Measurements from ENCODE around the gene GALK2.

Gene GALK2

DNA sequence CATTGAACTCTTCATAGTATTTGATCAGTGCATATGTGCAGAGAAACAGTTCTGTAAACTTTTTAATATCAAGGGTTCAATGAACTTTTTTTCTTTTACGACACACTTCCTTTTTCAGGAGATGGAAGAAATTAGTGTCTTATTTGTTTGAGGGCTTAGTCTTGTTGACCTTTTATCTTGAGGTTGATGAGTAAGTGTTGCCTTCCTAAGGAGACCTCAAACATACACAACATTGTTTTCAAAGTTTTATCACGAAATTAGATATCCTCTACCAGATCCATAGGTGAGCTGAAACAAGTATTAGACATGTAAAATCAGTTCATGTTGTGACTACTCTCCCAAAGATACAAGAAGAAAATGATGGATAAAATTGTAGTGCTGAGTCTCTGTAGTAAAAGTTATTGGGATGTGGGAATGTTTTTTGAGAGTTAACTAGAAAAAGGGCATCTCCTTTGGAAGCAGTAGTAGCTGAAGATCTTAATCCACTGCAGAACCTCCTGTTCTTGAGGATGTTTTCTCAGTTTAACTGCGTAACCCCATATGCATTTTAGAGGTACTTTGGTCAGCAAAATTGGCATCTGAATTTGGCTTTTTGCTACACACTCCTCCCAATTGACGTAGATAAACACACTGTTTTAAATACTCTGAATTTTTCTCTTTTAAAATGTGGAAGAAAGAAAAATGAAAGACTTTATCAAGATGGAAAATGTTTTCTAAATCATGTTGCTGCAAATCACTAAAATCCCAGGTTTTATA is 116.8 kb downstream of the GALK2 start:
- Histone ChIP-seq H3K4me1 (ENCODE audit: control insufficient read depth, insufficient read depth, low read length, poor library complexity, severe bottlenecking) (no peaks in the 10 kb centered on the region), H3K9me3 (ENCODE audit: control insufficient read depth, low read length) (no peaks in the 10 kb centered on the region), H3K36me3 (ENCODE audit: control insufficient read depth, insufficient read depth, low read length) (peaks cover 23% of the 10 kb centered on the region), H3K27ac (ENCODE audit: low read depth, low read length, severe bottlenecking) (no peak overlapping the region), H3K4me3 (ENCODE audit: extremely low read depth, insufficient read depth, low read length, poor library complexity, severe bottlenecking) (no peak overlapping the region)
- WGBS, 2 experiments (ENCODE audit: insufficient coverage in 2 of 2), result no CpG with 5 or more reads among the region's 4 CpGs

GRCh38 chr15:49287481-49287880 is 117.4 kb downstream of the GALK2 start:
- Histone ChIP-seq H3K27ac (ENCODE audit: low read depth, low read length, severe bottlenecking) (no peak overlapping the region), H3K36me3 (ENCODE audit: control insufficient read depth, insufficient read depth, low read length) (peaks cover 29% of the 10 kb centered on the region), H3K4me1 (ENCODE audit: control insufficient read depth, insufficient read depth, low read length, poor library complexity, severe bottlenecking) (no peaks in the 10 kb centered on the region), H3K9me3 (ENCODE audit: control insufficient read depth, low read length) (no peaks in the 10 kb centered on the region), H3K4me3 (ENCODE audit: extremely low read depth, insufficient read depth, low read length, poor library complexity, severe bottlenecking) (no peak overlapping the region)

DNA sequence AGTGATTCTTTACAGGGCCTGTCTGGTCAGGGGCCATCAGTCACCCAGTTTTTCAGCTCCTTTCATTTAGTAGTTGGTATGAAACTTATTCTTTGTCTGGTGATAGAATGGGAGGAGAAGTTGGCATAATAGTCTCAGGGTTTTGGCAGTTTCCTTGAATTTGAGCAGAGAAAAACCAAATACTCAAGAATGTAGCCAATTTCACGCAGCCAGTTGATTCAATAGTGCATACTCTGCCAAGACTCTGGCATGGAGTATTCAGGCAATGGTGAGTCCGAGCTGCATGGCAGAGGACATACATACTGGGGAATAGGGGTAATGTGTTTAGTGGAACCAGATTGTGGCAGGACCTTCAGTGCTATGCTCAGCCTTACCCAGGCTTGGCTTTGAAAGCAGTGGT is 118.3 kb downstream of the GALK2 start:
- no peak overlapping the region for H3K27ac ChIP-seq (ENCODE audit: low read depth, low read length, severe bottlenecking)
- H3K36me3 ChIP-seq (ENCODE audit: control insufficient read depth, insufficient read depth, low read length), result peaks cover 30% of the 10 kb centered on the region
- WGBS, 2 experiments (ENCODE audit: insufficient coverage in 2 of 2), result 94 to 100% methylated on average over 2 of the region's 2 CpGs
- H3K9me3 ChIP-seq (ENCODE audit: control insufficient read depth, low read length), result no peaks in the 10 kb centered on the region
- H3K4me1 ChIP-seq (ENCODE audit: control insufficient read depth, insufficient read depth, low read length, poor library complexity, severe bottlenecking), result no peaks in the 10 kb centered on the region
- no peak overlapping the region for H3K4me3 ChIP-seq (ENCODE audit: extremely low read depth, insufficient read depth, low read length, poor library complexity, severe bottlenecking)

DNA sequence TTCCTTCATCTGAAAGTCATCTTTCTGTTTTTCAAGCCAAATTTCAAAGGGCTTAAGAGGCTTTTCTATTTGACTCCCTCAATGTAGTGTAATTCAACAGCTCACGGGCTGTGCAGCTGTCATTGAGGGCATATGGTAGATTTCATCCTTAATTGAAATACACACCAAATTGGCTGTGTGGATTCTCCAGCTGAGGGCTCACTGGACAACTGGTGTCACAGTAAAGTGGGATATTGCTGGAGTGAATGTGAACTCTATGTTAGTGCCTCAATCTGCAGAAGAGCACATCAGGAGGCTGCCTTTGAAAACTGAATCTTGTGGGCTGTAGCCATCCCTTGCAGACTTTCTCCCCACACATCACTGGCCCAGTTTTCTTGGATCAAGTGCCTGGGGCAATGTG is 120.1 kb downstream of the GALK2 start:
- Histone ChIP-seq H3K36me3 (ENCODE audit: control insufficient read depth, insufficient read depth, low read length) (peaks cover 20% of the 10 kb centered on the region), H3K9me3 (ENCODE audit: control insufficient read depth, low read length) (no peaks in the 10 kb centered on the region), H3K27ac (ENCODE audit: low read depth, low read length, severe bottlenecking) (no peak overlapping the region), H3K4me3 (ENCODE audit: extremely low read depth, insufficient read depth, low read length, poor library complexity, severe bottlenecking) (no peak overlapping the region), H3K4me1 (ENCODE audit: control insufficient read depth, insufficient read depth, low read length, poor library complexity, severe bottlenecking) (no peaks in the 10 kb centered on the region)
- WGBS, 2 experiments (ENCODE audit: insufficient coverage in 2 of 2), result no CpG with 5 or more reads among the region's 1 CpG

DNA sequence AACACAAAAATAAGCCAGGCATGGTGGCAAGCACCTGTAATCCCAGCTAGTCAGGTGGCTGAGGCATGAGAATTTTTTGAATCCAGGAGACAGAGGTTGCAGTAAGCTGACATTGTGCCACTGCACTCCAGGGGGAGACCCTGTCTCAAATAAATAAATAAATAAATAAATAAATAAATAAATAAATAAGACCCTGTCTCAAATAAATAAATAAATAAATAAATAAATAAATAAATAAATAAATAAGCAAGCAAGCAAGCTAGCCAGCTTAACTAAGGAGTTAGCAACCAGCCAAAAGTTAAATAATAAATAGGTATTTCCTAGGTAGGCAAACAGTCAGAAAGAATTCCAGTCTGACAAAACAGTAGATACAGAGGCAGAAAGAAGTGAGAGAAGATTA is 123.9 kb downstream of the GALK2 start:
- no peaks in the 10 kb centered on the region for H3K4me1 ChIP-seq (ENCODE audit: control insufficient read depth, insufficient read depth, low read length, poor library complexity, severe bottlenecking)
- no peak overlapping the region for H3K4me3 ChIP-seq (ENCODE audit: extremely low read depth, insufficient read depth, low read length, poor library complexity, severe bottlenecking)
- H3K36me3 ChIP-seq (ENCODE audit: control insufficient read depth, insufficient read depth, low read length), result peaks cover 14% of the 10 kb centered on the region
- no peaks in the 10 kb centered on the region for H3K9me3 ChIP-seq (ENCODE audit: control insufficient read depth, low read length)
- no peak overlapping the region for H3K27ac ChIP-seq (ENCODE audit: low read depth, low read length, severe bottlenecking)

DNA sequence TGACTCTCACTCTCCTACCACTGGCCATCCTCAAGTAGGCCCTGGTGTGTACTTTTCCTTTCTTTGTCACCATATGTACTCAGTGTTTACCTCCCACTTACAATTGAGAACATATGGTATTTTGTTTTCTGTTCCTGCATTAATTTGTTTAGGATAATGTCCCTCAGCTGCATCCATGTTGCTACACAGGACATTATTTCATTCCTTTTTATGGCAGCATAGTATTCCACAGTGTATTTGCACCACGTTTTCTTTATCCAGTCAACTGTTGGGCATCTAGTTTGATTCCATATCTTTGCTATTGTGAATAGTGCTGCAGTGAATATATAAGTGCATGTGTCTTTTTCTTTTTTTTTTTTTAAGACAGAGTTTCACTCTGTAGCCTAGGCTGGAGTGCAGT is 126.2 kb downstream of the GALK2 start:
- WGBS, 2 experiments (ENCODE audit: insufficient coverage in 2 of 2), result no CpG with 5 or more reads among the region's 1 CpG
- no peaks in the 10 kb centered on the region for H3K9me3 ChIP-seq (ENCODE audit: control insufficient read depth, low read length)
- H3K4me1 ChIP-seq (ENCODE audit: control insufficient read depth, insufficient read depth, low read length, poor library complexity, severe bottlenecking), result no peaks in the 10 kb centered on the region
- no peak overlapping the region for H3K27ac ChIP-seq (ENCODE audit: low read depth, low read length, severe bottlenecking)
- no peak overlapping the region for H3K4me3 ChIP-seq (ENCODE audit: extremely low read depth, insufficient read depth, low read length, poor library complexity, severe bottlenecking)
- peaks cover 14% of the 10 kb centered on the region for H3K36me3 ChIP-seq (ENCODE audit: control insufficient read depth, insufficient read depth, low read length)

GRCh38 chr15:49297584-49297983 is 127.5 kb downstream of the GALK2 start:
- Histone ChIP-seq H3K27ac (ENCODE audit: low read depth, low read length, severe bottlenecking) (no peak overlapping the region), H3K4me1 (ENCODE audit: control insufficient read depth, insufficient read depth, low read length, poor library complexity, severe bottlenecking) (no peaks in the 10 kb centered on the region), H3K4me3 (ENCODE audit: extremely low read depth, insufficient read depth, low read length, poor library complexity, severe bottlenecking) (no peak overlapping the region), H3K9me3 (ENCODE audit: control insufficient read depth, low read length) (no peaks in the 10 kb centered on the region), H3K36me3 (ENCODE audit: control insufficient read depth, insufficient read depth, low read length) (peaks cover 8% of the 10 kb centered on the region)
- WGBS, 2 experiments (ENCODE audit: insufficient coverage in 2 of 2), result 100% methylated on average over 1 of the region's 1 CpG; no CpG with 5 or more reads in 1 of the 2 experiments

DNA sequence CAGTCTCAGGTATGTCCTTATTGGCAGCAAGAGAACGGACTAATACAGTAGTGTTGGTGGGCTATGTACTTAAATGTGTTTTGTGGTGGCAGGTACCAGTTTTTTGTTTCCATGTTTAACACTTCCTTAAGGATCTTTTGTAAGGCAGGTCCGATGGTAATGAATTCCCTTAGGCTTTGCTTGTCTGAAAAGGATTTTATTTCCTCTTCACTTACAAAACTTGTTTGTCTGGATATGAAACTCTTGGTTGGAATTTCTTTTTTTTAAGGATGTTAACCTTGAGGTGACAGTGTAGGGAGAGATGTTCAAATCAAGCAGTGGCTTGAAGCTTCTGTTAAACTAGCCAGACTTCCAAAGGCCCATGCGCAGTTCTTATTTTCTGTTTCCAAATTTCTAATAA is 130.8 kb downstream of the GALK2 start:
- no peak overlapping the region for H3K27ac ChIP-seq (ENCODE audit: low read depth, low read length, severe bottlenecking)

GRCh38 chr15:49301562-49301961 is 131.5 kb downstream of the GALK2 start:
- Histone ChIP-seq H3K36me3 (ENCODE audit: control insufficient read depth, insufficient read depth, low read length) (no peaks in the 10 kb centered on the region), H3K4me1 (ENCODE audit: control insufficient read depth, insufficient read depth, low read length, poor library complexity, severe bottlenecking) (no peaks in the 10 kb centered on the region), H3K9me3 (ENCODE audit: control insufficient read depth, low read length) (no peaks in the 10 kb centered on the region), H3K4me3 (ENCODE audit: extremely low read depth, insufficient read depth, low read length, poor library complexity, severe bottlenecking) (no peak overlapping the region), H3K27ac (ENCODE audit: low read depth, low read length, severe bottlenecking) (no peak overlapping the region)

More for the DNA sequence above, 130.8 kb downstream of the GALK2 start:
- Histone ChIP-seq H3K4me1 (ENCODE audit: control insufficient read depth, insufficient read depth, low read length, poor library complexity, severe bottlenecking) (no peaks in the 10 kb centered on the region), H3K36me3 (ENCODE audit: control insufficient read depth, insufficient read depth, low read length) (no peaks in the 10 kb centered on the region), H3K4me3 (ENCODE audit: extremely low read depth, insufficient read depth, low read length, poor library complexity, severe bottlenecking) (no peak overlapping the region), H3K9me3 (ENCODE audit: control insufficient read depth, low read length) (no peaks in the 10 kb centered on the region)
- WGBS, 2 experiments (ENCODE audit: insufficient coverage in 2 of 2), result 80 to 100% methylated on average over 1 of the region's 3 CpGs

DNA sequence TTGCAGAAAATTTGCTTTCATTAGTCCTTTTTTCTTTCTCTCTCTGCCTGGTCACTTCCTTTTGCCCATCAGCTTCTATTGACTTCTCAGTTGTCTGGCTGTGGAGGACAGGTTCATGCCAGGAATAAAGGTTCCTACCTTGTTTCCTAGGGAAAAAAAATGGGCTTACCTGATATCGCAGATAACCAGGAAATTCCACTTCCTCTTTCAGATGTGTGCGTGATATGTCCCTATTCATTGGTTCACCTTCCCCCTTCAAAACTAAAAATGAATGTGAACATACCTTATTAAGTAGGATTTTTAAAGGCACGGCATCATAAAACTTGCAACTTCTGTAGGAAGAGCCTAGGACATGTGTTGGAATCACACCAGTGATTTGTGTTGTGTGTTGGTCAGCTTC is 133.0 kb downstream of the GALK2 start:
- H3K36me3 ChIP-seq (ENCODE audit: control insufficient read depth, insufficient read depth, low read length), result no peaks in the 10 kb centered on the region
- H3K27ac ChIP-seq (ENCODE audit: low read depth, low read length, severe bottlenecking), result no peak overlapping the region
- no peaks in the 10 kb centered on the region for H3K4me1 ChIP-seq (ENCODE audit: control insufficient read depth, insufficient read depth, low read length, poor library complexity, severe bottlenecking)
- 100% methylated on average over 1 of the region's 3 CpGs; no CpG with 5 or more reads in 1 of the 2 experiments for WGBS, 2 experiments (ENCODE audit: insufficient coverage in 2 of 2)
- H3K9me3 ChIP-seq (ENCODE audit: control insufficient read depth, low read length), result no peaks in the 10 kb centered on the region
- no peak overlapping the region for H3K4me3 ChIP-seq (ENCODE audit: extremely low read depth, insufficient read depth, low read length, poor library complexity, severe bottlenecking)

- no peaks in the 10 kb centered on the region for H3K36me3 ChIP-seq (ENCODE audit: control insufficient read depth, insufficient read depth, low read length)
- no peak overlapping the region for H3K27ac ChIP-seq (ENCODE audit: low read depth, low read length, severe bottlenecking)
- no peak overlapping the region for H3K4me3 ChIP-seq (ENCODE audit: extremely low read depth, insufficient read depth, low read length, poor library complexity, severe bottlenecking)
- no peaks in the 10 kb centered on the region for H3K9me3 ChIP-seq (ENCODE audit: control insufficient read depth, low read length)
- no CpG with 5 or more reads among the region's 1 CpG for WGBS, 2 experiments (ENCODE audit: insufficient coverage in 2 of 2)
- no peaks in the 10 kb centered on the region for H3K4me1 ChIP-seq (ENCODE audit: control insufficient read depth, insufficient read depth, low read length, poor library complexity, severe bottlenecking)
These were observed 136.5 kb downstream of the GALK2 start for GRCh38 chr15:49306551-49306950.

Data from mesodermal cell (in vitro differentiated cells).